Measurements from ENCODE around the gene CYP4F3.

Gene CYP4F3

GRCh38 chr19:15669440-15669839 is 28.7 kb downstream of the CYP4F3 start:
- no peak for TF ChIP-seq EZH2 (IDR thresholded peaks at IDR 0.05; ENCODE audit: borderline replicate concordance, low read length)
- no peak for TF ChIP-seq CTCF (IDR thresholded peaks at IDR 0.05; ENCODE audit: low read length)
- Histone ChIP-seq H3K27me3 (ENCODE audit: insufficient read depth, low read length) (no peaks in the 10 kb centered on the region), H3K36me3 (ENCODE audit: insufficient read depth, low read length) (no peaks in the 10 kb centered on the region), H3K27ac (ENCODE audit: low read depth, low read length, poor library complexity, severe bottlenecking) (no peak overlapping the region), H4K20me1 (ENCODE audit: insufficient read depth, low read length) (no peaks in the 10 kb centered on the region), H3K9ac (ENCODE audit: low read length) (no peak overlapping the region), H3F3A (ENCODE audit: insufficient read depth, low read length) (no peaks in the 10 kb centered on the region), H3K79me2 (ENCODE audit: insufficient read depth, low read length) (no peaks in the 10 kb centered on the region), H3K9me2 (ENCODE audit: low read depth, low read length) (no peaks in the 10 kb centered on the region), H3K4me2 (ENCODE audit: low read length) (no peak overlapping the region), H3K4me3 (ENCODE audit: low read depth, low read length, poor library complexity, severe bottlenecking) (no peak overlapping the region), H2AFZ (ENCODE audit: low read length) (no peak overlapping the region), H3K9me3 (ENCODE audit: low read length) (no peaks in the 10 kb centered on the region), H3K4me1 (ENCODE audit: insufficient read depth, low read length, severe bottlenecking) (no peaks in the 10 kb centered on the region)

- Histone ChIP-seq H3K9ac (ENCODE audit: low read length) (no peak overlapping the region), H3K4me1 (ENCODE audit: insufficient read depth, low read length, severe bottlenecking) (no peaks in the 10 kb centered on the region), H4K20me1 (ENCODE audit: insufficient read depth, low read length) (no peaks in the 10 kb centered on the region), H3K9me2 (ENCODE audit: low read depth, low read length) (no peaks in the 10 kb centered on the region), H3K4me3 (ENCODE audit: low read depth, low read length, poor library complexity, severe bottlenecking) (no peak overlapping the region), H3K27me3 (ENCODE audit: insufficient read depth, low read length) (no peaks in the 10 kb centered on the region), H3K9me3 (ENCODE audit: low read length) (no peaks in the 10 kb centered on the region), H2AFZ (ENCODE audit: low read length) (no peak overlapping the region), H3F3A (ENCODE audit: insufficient read depth, low read length) (no peaks in the 10 kb centered on the region), H3K79me2 (ENCODE audit: insufficient read depth, low read length) (no peaks in the 10 kb centered on the region), H3K4me2 (ENCODE audit: low read length) (no peak overlapping the region), H3K27ac (ENCODE audit: low read depth, low read length, poor library complexity, severe bottlenecking) (no peak overlapping the region), H3K36me3 (ENCODE audit: insufficient read depth, low read length) (no peaks in the 10 kb centered on the region)
- TF ChIP-seq CTCF (IDR thresholded peaks at IDR 0.05; ENCODE audit: low read length) (no peak), EZH2 (IDR thresholded peaks at IDR 0.05; ENCODE audit: borderline replicate concordance, low read length) (no peak)
Observed at GRCh38 chr19:15669891-15670290, 29.2 kb downstream of the CYP4F3 start.

- Histone ChIP-seq H3K27me3 (ENCODE audit: insufficient read depth, low read length) (no peaks in the 10 kb centered on the region), H3K4me1 (ENCODE audit: insufficient read depth, low read length, severe bottlenecking) (no peaks in the 10 kb centered on the region), H3K4me2 (ENCODE audit: low read length) (no peak overlapping the region), H3K9ac (ENCODE audit: low read length) (no peak overlapping the region), H3K4me3 (ENCODE audit: low read depth, low read length, poor library complexity, severe bottlenecking) (no peak overlapping the region), H3K79me2 (ENCODE audit: insufficient read depth, low read length) (no peaks in the 10 kb centered on the region), H2AFZ (ENCODE audit: low read length) (no peak overlapping the region), H3K36me3 (ENCODE audit: insufficient read depth, low read length) (no peaks in the 10 kb centered on the region), H3K27ac (ENCODE audit: low read depth, low read length, poor library complexity, severe bottlenecking) (no peak overlapping the region), H3K9me3 (ENCODE audit: low read length) (no peaks in the 10 kb centered on the region), H3K9me2 (ENCODE audit: low read depth, low read length) (no peaks in the 10 kb centered on the region), H3F3A (ENCODE audit: insufficient read depth, low read length) (no peaks in the 10 kb centered on the region), H4K20me1 (ENCODE audit: insufficient read depth, low read length) (no peaks in the 10 kb centered on the region)
- TF ChIP-seq EZH2 (IDR thresholded peaks at IDR 0.05; ENCODE audit: borderline replicate concordance, low read length) (no peak), CTCF (IDR thresholded peaks at IDR 0.05; ENCODE audit: low read length) (no peak)
Observed at GRCh38 chr19:15671237-15671821, 30.6 kb downstream of the CYP4F3 start.
